Right cardiac atrium (tissue), 5 donors: Measurements from ENCODE around the gene METTL25. TPM values are rescaled to one million over a fixed set of nuclear protein-coding genes. Genes with fewer than 3 reads are reported as not detected.

ENCODE experiments used
- ATAC-seq, 2 donors: fragments of 200-7000 bp; cut with Tn5 transposase; one replicate each; pipeline versions ENCODE4 v1.8.0 to v1.9.1; 2020; ENCODE audit warnings: moderate library complexity in 2 of 2, mild to moderate bottlenecking in 1 of 2
- DNase-seq, 3 donors: peaks; one replicate each; pipeline ENCODE4 v3.0.0-alpha.2; 2020
- H3K27ac ChIP-seq: one replicate; pipeline ENCODE4 v1.5.1; 2013; ENCODE audit warnings: mild to moderate bottlenecking, low read length, control low read depth, moderate library complexity
- H3K27me3 ChIP-seq: one replicate; pipeline ENCODE4 v1.6.1; 2013; ENCODE audit not compliant: control insufficient read depth, insufficient read depth
- H3K4me1 ChIP-seq: one replicate; pipeline ENCODE4 v1.6.1; 2013; ENCODE audit warnings: low read length; ENCODE audit not compliant: control insufficient read depth, insufficient read depth
- H3K4me3 ChIP-seq: one replicate; pipeline ENCODE4 v1.5.1; 2013; ENCODE audit warnings: low read length, control low read depth
- H3K9me3 ChIP-seq: one replicate; pipeline ENCODE4 v1.6.1; 2013; ENCODE audit warnings: low read length; ENCODE audit not compliant: control insufficient read depth
- WGBS: extraction: QIAGEN DNeasy Blood & Tissue Kit; methylation state at CpG from one replicate; pipeline ENCODE4 v1.1.7; 2013; 5-methylcytosine and 5-hydroxymethylcytosine counted together
- intact Hi-C, 4 donors: fragments of 100-400 bp; cut with DNase I; formaldehyde crosslinking; loops; one replicate each; pipeline versions ENCODE4 v1.11.0 to v1.14.0; 2022 to 2023
- polyA plus RNA-seq: library from polyadenylated mRNA; stranded (reverse); fragments of 200-250 nt; gene quantifications from one replicate; pipeline ENCODE4 v1.2.3, GENCODE V29; 2013
- total RNA-seq, 4 donors: library from RNA; stranded (reverse); fragmentation: NEBNext Ultra II Directional; extraction: Animal tissue kit (Norgen Biotek cat#: 25700); gene quantifications; one replicate each; pipeline ENCODE4 v1.2.1, GENCODE V29; 2021
- donor health status: healthy with polysubstance abuse.
- donor health status: DM: no; HTN: yes; CAD: no.
- donor health status: DM: no; HTN: no; CAD: no.
- donor health status: DM: no; HTN: yes; CAD: no; lungs with severe emphysema.
- donor health status: DM: yes; HTN: yes; CAD: no.

The METTL25 gene
- total and polyA plus RNA-seq, 5 donors, result 4.1 to 20.5 (median 19.4) TPM

GRCh38 chr12:82504409-82504808 is 146.1 kb downstream of the METTL25 start:
- 41% methylated on average over 4 of the region's 4 CpGs for WGBS
- Histone ChIP-seq H3K4me3 (no peak overlapping the region), H3K9me3 (no peaks in the 10 kb centered on the region), H3K27me3 (no peaks in the 10 kb centered on the region), H3K27ac (no peak overlapping the region), H3K4me1 (no peaks in the 10 kb centered on the region)
- intact Hi-C loops, result no loop called here
- DNase-seq (no peak), ATAC-seq (no peak)

GRCh38 chr12:82505150-82505549 is 146.8 kb downstream of the METTL25 start:
- ATAC-seq (no peak), DNase-seq (no peak)
- 48% methylated on average over 3 of the region's 3 CpGs for WGBS
- no peaks in the 10 kb centered on the region for H3K27me3 ChIP-seq
- no peaks in the 10 kb centered on the region for H3K4me1 ChIP-seq
- no peaks in the 10 kb centered on the region for H3K9me3 ChIP-seq
- intact Hi-C loops, result no loop called here
- no peak overlapping the region for H3K27ac ChIP-seq
- no peak overlapping the region for H3K4me3 ChIP-seq

GRCh38 chr12:82507686-82508085 is 149.4 kb downstream of the METTL25 start:
- WGBS, result 76% methylated on average over 2 of the region's 2 CpGs
- Histone ChIP-seq H3K9me3 (no peaks in the 10 kb centered on the region), H3K27ac (no peak overlapping the region), H3K4me1 (no peaks in the 10 kb centered on the region), H3K27me3 (no peaks in the 10 kb centered on the region), H3K4me3 (no peak overlapping the region)
- intact Hi-C loops, result no loop called here
- ATAC-seq, result no peak
- DNase-seq, result no peak

GRCh38 chr12:82510386-82510785 is 152.1 kb downstream of the METTL25 start:
- Histone ChIP-seq H3K9me3 (no peaks in the 10 kb centered on the region), H3K4me1 (no peaks in the 10 kb centered on the region), H3K4me3 (no peak overlapping the region), H3K27me3 (no peaks in the 10 kb centered on the region), H3K27ac (no peak overlapping the region)
- DNase-seq, result no peak
- ATAC-seq, result no peak
- WGBS, result 92% methylated on average over 1 of the region's 1 CpG
- intact Hi-C loops, result no loop called here

- intact Hi-C loops, result no loop called here
Observed at GRCh38 chr12:82514880-82515279, 156.6 kb downstream of the METTL25 start.

GRCh38 chr12:82515652-82516051 is 157.3 kb downstream of the METTL25 start:
- intact Hi-C loops, result no loop called here
- Histone ChIP-seq H3K27me3 (no peaks in the 10 kb centered on the region), H3K4me3 (no peak overlapping the region), H3K4me1 (no peaks in the 10 kb centered on the region), H3K27ac (no peak overlapping the region), H3K9me3 (no peaks in the 10 kb centered on the region)
- WGBS, result 73% methylated on average over 2 of the region's 2 CpGs
- no peak for ATAC-seq
- no peak for DNase-seq

More at GRCh38 chr12:82514880-82515279, 156.6 kb downstream of the METTL25 start:
- DNase-seq, result no peak
- H3K27ac ChIP-seq, result no peak overlapping the region
- no peak overlapping the region for H3K4me3 ChIP-seq
- H3K4me1 ChIP-seq, result no peaks in the 10 kb centered on the region
- no peaks in the 10 kb centered on the region for H3K27me3 ChIP-seq
- no peak for ATAC-seq
- 78% methylated on average over 1 of the region's 1 CpG for WGBS
- H3K9me3 ChIP-seq, result no peaks in the 10 kb centered on the region

GRCh38 chr12:82517027-82517426 is 158.7 kb downstream of the METTL25 start:
- H3K9me3 ChIP-seq, result no peaks in the 10 kb centered on the region
- ATAC-seq (no peak), DNase-seq (no peak)
- no peaks in the 10 kb centered on the region for H3K27me3 ChIP-seq
- no peaks in the 10 kb centered on the region for H3K4me1 ChIP-seq
- intact Hi-C loops, result no loop called here
- H3K4me3 ChIP-seq, result no peak overlapping the region
- H3K27ac ChIP-seq, result no peak overlapping the region

- Histone ChIP-seq H3K9me3 (no peaks in the 10 kb centered on the region), H3K4me3 (no peak overlapping the region), H3K27me3 (no peaks in the 10 kb centered on the region), H3K27ac (no peak overlapping the region), H3K4me1 (no peaks in the 10 kb centered on the region)
- ATAC-seq, result no peak
- intact Hi-C loops, result no loop called here
- 84% methylated on average over 5 of the region's 5 CpGs for WGBS
- no peak for DNase-seq
Observed at GRCh38 chr12:82517808-82518207, 159.5 kb downstream of the METTL25 start.

- DNase-seq, result no peak
- H3K27me3 ChIP-seq, result no peaks in the 10 kb centered on the region
- H3K4me3 ChIP-seq, result no peak overlapping the region
- ATAC-seq, result no peak
- H3K4me1 ChIP-seq, result no peaks in the 10 kb centered on the region
- no peaks in the 10 kb centered on the region for H3K9me3 ChIP-seq
- intact Hi-C loops, result no loop called here
- no peak overlapping the region for H3K27ac ChIP-seq
Observed at GRCh38 chr12:82519510-82519909, 161.2 kb downstream of the METTL25 start.

GRCh38 chr12:82522285-82522684 is 164.0 kb downstream of the METTL25 start:
- no peak for ATAC-seq
- Histone ChIP-seq H3K4me3 (no peak overlapping the region), H3K27ac (no peak overlapping the region), H3K4me1 (no peaks in the 10 kb centered on the region), H3K27me3 (no peaks in the 10 kb centered on the region), H3K9me3 (no peaks in the 10 kb centered on the region)
- intact Hi-C loops, result no loop called here
- DNase-seq, result no peak
- 86% methylated on average over 4 of the region's 4 CpGs for WGBS

GRCh38 chr12:82522762-82523161 is 164.4 kb downstream of the METTL25 start:
- H3K4me3 ChIP-seq, result no peak overlapping the region
- H3K27me3 ChIP-seq, result no peaks in the 10 kb centered on the region
- H3K27ac ChIP-seq, result no peak overlapping the region
- no peaks in the 10 kb centered on the region for H3K9me3 ChIP-seq
- ATAC-seq (no peak), DNase-seq (no peak)
- H3K4me1 ChIP-seq, result no peaks in the 10 kb centered on the region
- intact Hi-C loops, result no loop called here

GRCh38 chr12:82523996-82524395 is 165.7 kb downstream of the METTL25 start:
- Histone ChIP-seq H3K4me3 (no peak overlapping the region), H3K27ac (no peak overlapping the region), H3K4me1 (no peaks in the 10 kb centered on the region), H3K27me3 (no peaks in the 10 kb centered on the region), H3K9me3 (no peaks in the 10 kb centered on the region)
- DNase-seq (no peak), ATAC-seq (no peak)
- intact Hi-C loops, result no loop called here
- 36% methylated on average over 3 of the region's 3 CpGs for WGBS
